Chondrocyte (in vitro differentiated cells): ENCODE results near the gene PSD2. TPM values are rescaled to one million over a fixed set of nuclear protein-coding genes. Genes with fewer than 3 reads are reported as not detected.
A peak's percentile ranks its signal among the peaks of the same experiment; 100 is the strongest.

ENCODE experiments used
- DNase-seq: peaks from one replicate; pipeline ENCODE4 v3.0.0; 2021; ENCODE audit warnings: mixed read lengths, low spot score
- H3K27ac Mint-ChIP-seq: one replicate; pipeline ENCODE4 v1.8.0; 2021; ENCODE audit warnings: mild to moderate bottlenecking, moderate library complexity, mixed read lengths; ENCODE audit not compliant: unreplicated experiment
- H3K27me3 Mint-ChIP-seq: 2 replicates; pipeline ENCODE4 v1.8.0; 2021; ENCODE audit warnings: low read depth, mixed read lengths
- H3K36me3 Mint-ChIP-seq: 2 replicates; pipeline ENCODE4 v1.8.0; 2021; ENCODE audit warnings: low read depth, mixed read lengths
- H3K4me1 Mint-ChIP-seq: 2 replicates; pipeline ENCODE4 v1.8.0; 2021; ENCODE audit warnings: low read depth, mild to moderate bottlenecking, mixed read lengths
- H3K4me3 Mint-ChIP-seq: one replicate; pipeline ENCODE4 v1.8.0; 2021; ENCODE audit warnings: mild to moderate bottlenecking, moderate library complexity, mixed read lengths; ENCODE audit not compliant: unreplicated experiment
- H3K9me3 Mint-ChIP-seq: 2 replicates; pipeline ENCODE4 v1.8.0; 2021; ENCODE audit warnings: low read depth, mixed read lengths
- total RNA-seq: library from RNA; stranded (reverse); gene quantifications from 3 replicates; pipeline ENCODE4 v1.2.1, GENCODE V29; 2021
- TF ChIP-seq, protein P1 (sequence below): fragments of 200-600 bp; sonication (generic); IDR thresholded peaks from 2 replicates; pipeline ENCODE4 v1.5.0; 2021; ENCODE audit warnings: antibody characterized with exemption, mild to moderate bottlenecking, moderate library complexity

The PSD2 gene
- total RNA-seq, 1 donor from 2014 or later = 0.47 TPM

DNA sequence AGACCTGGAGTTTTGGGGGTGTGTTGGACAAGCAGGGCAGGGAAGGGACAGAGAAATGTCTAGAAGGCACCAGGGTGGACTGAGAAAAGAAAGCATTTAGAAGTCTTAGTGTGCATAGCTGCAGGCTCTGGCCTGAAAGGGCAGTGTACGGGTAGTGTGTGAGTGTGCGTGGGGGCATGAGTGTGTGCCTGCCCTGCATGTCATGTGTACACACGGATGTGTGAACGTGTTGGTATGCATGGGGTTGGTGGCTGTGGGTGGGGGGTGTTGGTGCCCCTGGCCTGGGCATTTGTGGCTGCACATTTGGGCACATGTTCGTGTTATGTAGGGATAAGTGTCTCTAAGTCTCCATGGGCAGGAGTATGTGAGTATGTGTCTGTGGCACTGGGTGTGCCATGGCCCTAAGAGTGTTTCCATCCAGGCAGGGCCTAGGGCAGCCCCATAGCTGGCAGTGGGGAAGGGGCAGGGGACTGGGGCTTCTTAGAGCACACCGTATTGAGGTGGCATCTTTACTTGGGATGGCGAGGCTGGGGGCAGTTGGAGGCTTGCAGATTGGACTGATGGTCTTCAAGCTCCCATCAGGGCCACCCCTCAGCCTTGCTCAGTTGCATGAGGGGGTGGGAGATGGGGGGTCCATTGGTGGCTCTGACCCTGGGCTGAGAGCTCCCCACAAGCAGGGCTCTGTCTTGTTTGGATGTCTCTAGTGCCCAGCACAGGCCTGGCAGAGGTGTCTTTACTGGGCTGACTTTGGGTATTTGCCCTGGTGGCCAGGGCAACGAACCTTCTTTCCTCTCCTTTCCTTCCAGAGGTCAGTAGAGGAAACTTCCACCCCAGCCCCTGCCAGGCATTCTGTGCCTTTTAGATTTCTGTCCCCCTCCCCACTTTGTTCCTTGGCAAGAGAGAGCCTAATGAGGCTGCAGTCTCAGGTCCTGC is 15.0 kb downstream of the PSD2 start:
- H3K27ac Mint-ChIP-seq = no peak overlapping the region
- peaks cover 2% of the 10 kb centered on the region for H3K36me3 Mint-ChIP-seq
- H3K4me3 Mint-ChIP-seq = no peak overlapping the region
- peaks cover 35% of the 10 kb centered on the region for H3K27me3 Mint-ChIP-seq
- no peaks in the 10 kb centered on the region for H3K9me3 Mint-ChIP-seq
- H3K4me1 Mint-ChIP-seq = no peaks in the 10 kb centered on the region
- DNase-seq = peak; percentile 75
- TF ChIP-seq, protein P1, sequence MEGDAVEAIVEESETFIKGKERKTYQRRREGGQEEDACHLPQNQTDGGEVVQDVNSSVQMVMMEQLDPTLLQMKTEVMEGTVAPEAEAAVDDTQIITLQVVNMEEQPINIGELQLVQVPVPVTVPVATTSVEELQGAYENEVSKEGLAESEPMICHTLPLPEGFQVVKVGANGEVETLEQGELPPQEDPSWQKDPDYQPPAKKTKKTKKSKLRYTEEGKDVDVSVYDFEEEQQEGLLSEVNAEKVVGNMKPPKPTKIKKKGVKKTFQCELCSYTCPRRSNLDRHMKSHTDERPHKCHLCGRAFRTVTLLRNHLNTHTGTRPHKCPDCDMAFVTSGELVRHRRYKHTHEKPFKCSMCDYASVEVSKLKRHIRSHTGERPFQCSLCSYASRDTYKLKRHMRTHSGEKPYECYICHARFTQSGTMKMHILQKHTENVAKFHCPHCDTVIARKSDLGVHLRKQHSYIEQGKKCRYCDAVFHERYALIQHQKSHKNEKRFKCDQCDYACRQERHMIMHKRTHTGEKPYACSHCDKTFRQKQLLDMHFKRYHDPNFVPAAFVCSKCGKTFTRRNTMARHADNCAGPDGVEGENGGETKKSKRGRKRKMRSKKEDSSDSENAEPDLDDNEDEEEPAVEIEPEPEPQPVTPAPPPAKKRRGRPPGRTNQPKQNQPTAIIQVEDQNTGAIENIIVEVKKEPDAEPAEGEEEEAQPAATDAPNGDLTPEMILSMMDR = no peak

GRCh38 chr5:139811274-139811607 is 15.6 kb downstream of the PSD2 start:
- H3K36me3 Mint-ChIP-seq = peaks cover 2% of the 10 kb centered on the region
- peaks cover 33% of the 10 kb centered on the region for H3K27me3 Mint-ChIP-seq
- peak; percentile 18 for DNase-seq
- H3K27ac Mint-ChIP-seq = no peak overlapping the region
- no peaks in the 10 kb centered on the region for H3K9me3 Mint-ChIP-seq
- no peaks in the 10 kb centered on the region for H3K4me1 Mint-ChIP-seq
- no peak overlapping the region for H3K4me3 Mint-ChIP-seq
- TF ChIP-seq, protein P1 = no peak

GRCh38 chr5:139812323-139812722 is 16.7 kb downstream of the PSD2 start:
- DNase-seq = peak; percentile 32
- no peak overlapping the region for H3K27ac Mint-ChIP-seq
- H3K4me1 Mint-ChIP-seq = no peaks in the 10 kb centered on the region
- H3K4me3 Mint-ChIP-seq = no peak overlapping the region
- H3K9me3 Mint-ChIP-seq = no peaks in the 10 kb centered on the region
- H3K27me3 Mint-ChIP-seq = peaks cover 37% of the 10 kb centered on the region
- TF ChIP-seq, protein P1 = no peak
- H3K36me3 Mint-ChIP-seq = peaks cover 5% of the 10 kb centered on the region

- TF ChIP-seq, protein P1 = no peak
- Mint-ChIP-seq H3K27ac (no peak overlapping the region), H3K36me3 (peaks cover 5% of the 10 kb centered on the region), H3K9me3 (no peaks in the 10 kb centered on the region), H3K27me3 (peaks cover 37% of the 10 kb centered on the region), H3K4me1 (no peaks in the 10 kb centered on the region), H3K4me3 (no peak overlapping the region)
- peak; percentile 69 for DNase-seq
These were observed 17.5 kb downstream of the PSD2 start for GRCh38 chr5:139812836-139813805.

- Mint-ChIP-seq H3K4me3 (no peak overlapping the region), H3K9me3 (peaks cover 6% of the 10 kb centered on the region), H3K36me3 (peaks cover 7% of the 10 kb centered on the region), H3K27me3 (peaks cover 41% of the 10 kb centered on the region), H3K4me1 (no peaks in the 10 kb centered on the region), H3K27ac (no peak overlapping the region)
- no peak for DNase-seq
- TF ChIP-seq, protein P1 = no peak
These were observed 18.6 kb downstream of the PSD2 start for GRCh38 chr5:139814191-139814601.
